K562 (cell line): ENCODE data around the gene EFNA5. TPM values are rescaled to one million over a fixed set of nuclear protein-coding genes. Genes with fewer than 3 reads are reported as not detected.

Experiments used
- ATAC-seq: fragments of 200-7000 bp; cut with Tn5 transposase; 3 replicates; pipeline ENCODE4 v1.9.1; 2020; ENCODE audit warnings: moderate library complexity
- BruUV-seq: library from RNA; stranded (reverse); fragments of 400-500 nt; replicated peaks from 2 replicates; lab custom pipeline; 2021; lab: Mats Ljungman, UMichigan
- CTCF ChIA-PET: fragments of 300-600 bp; formaldehyde crosslinking; extraction: SDS; loops from one replicate; lab custom pipeline; 2021; ENCODE audit warnings: low intra/inter-chr PET ratio; lab: Yijun Ruan, JAX
- POLR2A ChIA-PET: fragments of 300-600, 350-650 bp; sonication (Branson Sonifier 250); formaldehyde crosslinking; extraction: SDS; loops from one replicate; lab custom pipeline; 2021; ENCODE audit warnings: antibody characterized with exemption, inconsistent platforms; lab: Yijun Ruan, JAX
- DNase-seq, 4 experiments: peaks; one replicate each; pipeline versions ENCODE4 v3.0.0 to v3.0.0-alpha.2; 2011 to 2018; ENCODE audit warnings: low spot score in 3 of 4, mixed read lengths in 3 of 4; ENCODE audit errors: extremely low read depth in 1 of 4
- FAIRE-seq: peaks from 2 replicates; lab custom pipeline; 2011; peaks lifted over from hg19 to GRCh38; lab: Jason Lieb, UNC
- H2AFZ ChIP-seq: 2 replicates; pipeline ENCODE4 v1.6.0; 2011; ENCODE audit warnings: low read depth, low read length, control low read depth, inconsistent platforms
- H3K27ac ChIP-seq: fragments of 200-600 bp; 3 replicates; pipeline ENCODE4 v1.8.0; 2011; ENCODE audit warnings: low read depth, mild to moderate bottlenecking, control low read depth, inconsistent platforms, low read length, moderate library complexity, mixed read lengths; ENCODE audit errors: extremely low read depth
- H3K27me3 ChIP-seq, 2 experiments: fragments of 300-600 bp in 1 of 2; 2 replicates in 1 of 2; 3 replicates in 1 of 2; pipeline versions ENCODE4 v1.6.0 to v1.8.0; 2011; ENCODE audit warnings: inconsistent platforms in 2 of 2, low read length in 2 of 2, mild to moderate bottlenecking in 1 of 2, mixed read lengths in 1 of 2, moderate library complexity in 1 of 2; ENCODE audit not compliant: control insufficient read depth in 2 of 2, insufficient read depth in 2 of 2
- H3K36me3 ChIP-seq: fragments of 300-600 bp; 3 replicates; pipeline ENCODE4 v1.8.0; 2011; ENCODE audit warnings: mild to moderate bottlenecking, low read length, inconsistent platforms; ENCODE audit not compliant: control insufficient read depth, insufficient read depth
- H3K4me1 ChIP-seq, 2 experiments: fragments of 200-600 bp in 1 of 2; replicated peaks in 1 of 2; 2 replicates in 1 of 2; 3 replicates in 1 of 2; pipeline versions ENCODE4 v1.5.1 to v1.8.0; 2011; ENCODE audit warnings: inconsistent platforms in 2 of 2, low read length in 2 of 2, mild to moderate bottlenecking in 1 of 2, mixed read lengths in 1 of 2, moderate library complexity in 1 of 2; ENCODE audit not compliant: control insufficient read depth in 2 of 2, insufficient read depth in 2 of 2
- H3K4me2 ChIP-seq: 2 replicates; pipeline ENCODE4 v1.6.1; 2011; ENCODE audit warnings: low read length, control low read depth, inconsistent platforms, mixed read lengths; ENCODE audit not compliant: insufficient read depth
- H3K4me3 ChIP-seq: fragments of 200-600 bp; sonication (generic), shearing (Covaris generic); 2 replicates; pipeline ENCODE4 v1.5.1; 2016; ENCODE audit warnings: control low read depth, inconsistent platforms
- H3K79me2 ChIP-seq: fragments of 200-600 bp; 3 replicates; pipeline ENCODE4 v1.8.0; 2011; ENCODE audit warnings: low read length, inconsistent platforms; ENCODE audit not compliant: control insufficient read depth, insufficient read depth
- H3K9ac ChIP-seq, 2 experiments: 2 replicates each; pipeline versions ENCODE4 v1.6.0 to v1.6.1; 2011; ENCODE audit warnings: low read depth in 2 of 2, low read length in 2 of 2, control low read depth in 1 of 2, inconsistent platforms in 1 of 2, mild to moderate bottlenecking in 1 of 2, mixed read lengths in 1 of 2; ENCODE audit not compliant: insufficient read depth in 1 of 2
- H3K9me1 ChIP-seq: one replicate; pipeline ENCODE4 v1.6.0; 2011; ENCODE audit warnings: inconsistent platforms, mild to moderate bottlenecking, low read length, moderate library complexity; ENCODE audit not compliant: control insufficient read depth, insufficient read depth
- H3K9me3 ChIP-seq: replicated peaks from 2 replicates; pipeline ENCODE4 v1.5.1; 2011; ENCODE audit warnings: low read depth, low read length, inconsistent platforms; ENCODE audit not compliant: control insufficient read depth, insufficient read depth
- H4K20me1 ChIP-seq: replicated peaks from 2 replicates; pipeline ENCODE4 v1.6.1; 2011; ENCODE audit warnings: low read length, inconsistent platforms, mixed read lengths; ENCODE audit not compliant: control insufficient read depth, insufficient read depth
- AFF1 ChIP-seq, 2 experiments: fragments of 450-650 bp; IDR thresholded peaks; 2 replicates each; pipeline ENCODE4 v1.6.1; 2018; ENCODE audit warnings: mild to moderate bottlenecking in 2 of 2, low read depth in 1 of 2; ENCODE audit not compliant: partially characterized antibody in 2 of 2
- ARHGAP35 ChIP-seq: fragments of 450-650 bp; IDR thresholded peaks from 2 replicates; pipeline ENCODE4 v1.6.1; 2018; ENCODE audit not compliant: partially characterized antibody
- CBX3 ChIP-seq, 2 experiments: IDR thresholded peaks; 1 replicate in 1 of 2; 2 replicates in 1 of 2; pipeline ENCODE4 v1.6.1; 2012; ENCODE audit warnings: inconsistent platforms in 2 of 2, low read length in 2 of 2, borderline replicate concordance in 1 of 2, control low read depth in 1 of 2
- CREM ChIP-seq: IDR thresholded peaks from 2 replicates; pipeline ENCODE4 v1.6.1; 2014; ENCODE audit warnings: antibody characterized with exemption, low read depth
- FUS ChIP-seq: fragments of 200-400 bp; formaldehyde crosslinking; optimal IDR thresholded peaks from 2 replicates; pipeline ENCODE3; 2017; ENCODE audit warnings: low read depth, low read length
- JUND ChIP-seq, 2 experiments: IDR thresholded peaks; 2 replicates in 1 of 2; 3 replicates in 1 of 2; pipeline ENCODE4 v1.6.1; 2011; ENCODE audit warnings: borderline replicate concordance in 2 of 2, low read depth in 2 of 2, low read length in 2 of 2, improper control_type of control experiment in 1 of 2, missing biosample characterization in 1 of 2, missing genetic modification characterization in 1 of 2, missing genetic modification reagents in 1 of 2
- MCM3 ChIP-seq: fragments of 450-650 bp; IDR thresholded peaks from 2 replicates; pipeline ENCODE4 v1.6.1; 2016
- NR1H2 ChIP-seq: sonication (generic); formaldehyde crosslinking; IDR thresholded peaks from 2 replicates; pipeline ENCODE4 v1.4.0; 2020; ENCODE audit warnings: mild to moderate bottlenecking, missing genetic modification reagents
- PRMT5 ChIP-seq: sonication (generic); formaldehyde crosslinking; IDR thresholded peaks from 2 replicates; pipeline ENCODE4 v1.5.0; 2020; ENCODE audit warnings: missing genetic modification reagents
- RB1 ChIP-seq: fragments of 450-650 bp; IDR thresholded peaks from 2 replicates; pipeline ENCODE4 v1.6.1; 2017; ENCODE audit warnings: low read depth, mild to moderate bottlenecking
- TOE1 ChIP-seq, 2 experiments: fragments of 450-650 bp in 1 of 2; sonication (generic) in 1 of 2; formaldehyde crosslinking in 1 of 2; IDR thresholded peaks; 2 replicates each; pipeline versions ENCODE4 v1.7.1 to v1.8.0; 2016 to 2022; ENCODE audit warnings: borderline replicate concordance in 2 of 2, mild to moderate bottlenecking in 2 of 2, antibody characterized with exemption in 1 of 2, inconsistent platforms in 1 of 2, low read depth in 1 of 2, missing genetic modification reagents in 1 of 2, moderate library complexity in 1 of 2
- ZNF134 ChIP-seq: fragments of 250-450 bp; sonication (Bioruptor Pico); conservative IDR thresholded peaks from 2 replicates; pipeline ENCODE4 v1.4.0; 2020
- ZNF282 ChIP-seq: sonication (generic); formaldehyde crosslinking; IDR thresholded peaks from 2 replicates; pipeline ENCODE4 v1.8.1; 2023; ENCODE audit warnings: missing genetic modification reagents
- ZNF347 ChIP-seq: fragments of 450-650 bp; formaldehyde crosslinking; IDR thresholded peaks from 2 replicates; pipeline ENCODE4 v1.4.0; 2020; ENCODE audit warnings: low read depth, mild to moderate bottlenecking, moderate library complexity
- ZNF354B ChIP-seq: fragments of 250-450 bp; sonication (Bioruptor Pico); IDR thresholded peaks from 2 replicates; pipeline ENCODE4 v1.4.0; 2020
- ZNF699 ChIP-seq: fragments of 250-450 bp; sonication (Bioruptor Pico); IDR thresholded peaks from 2 replicates; pipeline ENCODE4 v1.8.0; 2021; ENCODE audit warnings: mild to moderate bottlenecking, moderate library complexity; ENCODE audit not compliant: insufficient replicate concordance
- ZNF79 ChIP-seq: fragments of 250-450 bp; sonication (Bioruptor Pico); IDR thresholded peaks from 2 replicates; pipeline ENCODE4 v1.4.0; 2020; ENCODE audit warnings: low read depth, mild to moderate bottlenecking, moderate library complexity
- WGBS: fragments of 100-300 bp; shearing (Covaris generic); methylation state at CpG from one replicate; pipeline ENCODE4 v1.1.6; 2016; ENCODE audit warnings: low coverage, mixed read lengths; ENCODE audit not compliant: insufficient coverage; ENCODE audit errors: missing lambda C conversion rate; 5-methylcytosine and 5-hydroxymethylcytosine counted together
- in situ Hi-C: fragments of 300-500 bp; cut with MboI; formaldehyde crosslinking; loops from 4 replicates; pipeline ENCODE4 v1.15.0; 2018; ENCODE audit warnings: inconsistent platforms, mixed read lengths
- intact Hi-C: fragments of 100-400 bp; cut with micrococcal nuclease; formaldehyde crosslinking; loops from 2 replicates; pipeline ENCODE4 v1.14.2; 2022
- polyA plus RNA-seq, 8 experiments: library from polyadenylated mRNA; depleted of rRNA in 4 of 8; stranded (reverse) in 5 of 8; unstranded in 3 of 8; fragments of >200 nt; fragmentation: Nextera tagmentation in 2 of 8; fragmentation: Illumina TruSeq in 1 of 8; extraction: Ambion mirVana in 2 of 8; extraction: Trizol in 1 of 8; gene quantifications; 2 replicates each; pipeline versions ENCODE4 v1.2.1 to v1.2.3, GENCODE V29; 2011 to 2014; ENCODE audit warnings: inconsistent platforms in 1 of 8, missing spikeins in 1 of 8
- total RNA-seq, 7 experiments: library from RNA; depleted of rRNA in 6 of 7; stranded (reverse); fragments of >200 nt in 6 of 7; fragmentation: Illumina TruSeq in 2 of 7; extraction: Trizol in 2 of 7; gene quantifications; 2 replicates each; pipeline versions ENCODE4 v1.2.1 to v1.2.3, GENCODE V29; 2011 to 2021; ENCODE audit warnings: low replicate concordance in 1 of 7
- TF ChIP-seq, protein P1 (sequence below): conservative IDR thresholded peaks from 2 replicates; pipeline ENCODE4 v1.6.1; 2011; ENCODE audit warnings: low read depth, mild to moderate bottlenecking, low read length; ENCODE audit not compliant: control insufficient read depth

EFNA5 gene
- total and polyA plus RNA-seq, 9 of the 15 experiments (the other 6 are each of a cell fraction or from before 2014, with no cell fraction given): 0.20 TPM; not detected in 8

DNA sequence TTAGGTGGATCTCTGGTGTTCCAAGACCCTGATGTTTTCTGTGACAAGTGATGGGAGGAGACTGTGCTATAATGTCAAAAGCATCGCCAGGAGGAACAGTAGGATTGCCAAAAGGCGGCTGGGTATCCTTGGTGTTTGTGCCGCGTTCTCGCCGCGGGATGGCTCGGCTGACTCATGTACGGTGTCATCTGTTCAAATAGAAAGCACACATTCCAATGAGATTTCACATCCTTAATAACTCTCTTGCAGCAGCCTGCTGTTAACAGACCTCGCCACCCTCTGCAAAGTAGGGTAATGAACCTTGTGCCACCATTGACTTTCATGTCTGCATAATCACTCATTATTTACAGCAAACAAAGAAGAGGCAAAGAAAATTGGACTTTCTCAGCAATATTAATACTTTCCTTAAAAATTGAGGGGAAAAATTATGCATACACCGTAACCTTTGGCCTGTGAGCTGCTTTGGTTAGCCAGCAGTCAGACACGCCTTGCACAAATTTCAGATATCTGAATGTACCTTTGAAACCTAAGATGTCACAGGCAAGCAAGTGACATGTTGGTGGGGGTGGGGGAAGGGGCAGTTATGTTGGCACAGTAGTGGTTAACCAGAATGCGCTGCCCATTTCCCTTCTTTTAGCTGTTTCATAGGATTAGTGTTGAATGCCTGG is 289.4 kb downstream of the EFNA5 start:
- no peaks in the 10 kb centered on the region for H3K4me1 ChIP-seq
- no peaks in the 10 kb centered on the region for H3K27me3 ChIP-seq
- H3K9me3 ChIP-seq: no peaks in the 10 kb centered on the region; the same call in 1 of the 2 replicates
- in situ Hi-C loops: no loop called here
- ChIA-PET POLR2A (no interaction called here), CTCF (no interaction called here)
- no peak overlapping the region for H2AFZ ChIP-seq
- no peak overlapping the region for H3K9ac ChIP-seq
- H3K36me3 ChIP-seq: no peaks in the 10 kb centered on the region
- FAIRE-seq (no peak), DNase-seq (no peak), ATAC-seq (no peak)
- no peak overlapping the region for H3K27ac ChIP-seq
- H4K20me1 ChIP-seq: no peaks in the 10 kb centered on the region
- intact Hi-C loops: no loop called here
- H3K4me3 ChIP-seq: no peak overlapping the region
- H3K4me2 ChIP-seq: no peak overlapping the region
- no peaks in the 10 kb centered on the region for H3K79me2 ChIP-seq
- H3K9me1 ChIP-seq: no peaks in the 10 kb centered on the region
- 1% methylated on average over 13 of the region's 13 CpGs for WGBS
- no TSS peak for BruUV-seq
- no peak for TF ChIP-seq CBX3 (IDR thresholded peaks at IDR 0.05; ENCODE audit: borderline replicate concordance in 1 of 2, low read length in 2 of 2)
- no peak for TF ChIP-seq MCM3
- no peak for TF ChIP-seq ZNF134 (CRISPR knock-in tag)
- TF ChIP-seq FUS: no peak
- TF ChIP-seq TOE1 (IDR thresholded peaks at IDR 0.05; ENCODE audit: borderline replicate concordance): no peak
- no peak for TF ChIP-seq TOE1 (CRISPR knock-in tag; IDR thresholded peaks at IDR 0.05; ENCODE audit: borderline replicate concordance, low read depth)
- no peak for TF ChIP-seq RB1
- no peak for TF ChIP-seq CREM
- no peak for TF ChIP-seq PRMT5 (CRISPR knock-in tag)
- TF ChIP-seq, protein P1, sequence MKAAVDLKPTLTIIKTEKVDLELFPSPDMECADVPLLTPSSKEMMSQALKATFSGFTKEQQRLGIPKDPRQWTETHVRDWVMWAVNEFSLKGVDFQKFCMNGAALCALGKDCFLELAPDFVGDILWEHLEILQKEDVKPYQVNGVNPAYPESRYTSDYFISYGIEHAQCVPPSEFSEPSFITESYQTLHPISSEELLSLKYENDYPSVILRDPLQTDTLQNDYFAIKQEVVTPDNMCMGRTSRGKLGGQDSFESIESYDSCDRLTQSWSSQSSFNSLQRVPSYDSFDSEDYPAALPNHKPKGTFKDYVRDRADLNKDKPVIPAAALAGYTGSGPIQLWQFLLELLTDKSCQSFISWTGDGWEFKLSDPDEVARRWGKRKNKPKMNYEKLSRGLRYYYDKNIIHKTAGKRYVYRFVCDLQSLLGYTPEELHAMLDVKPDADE: no peak
- no peak for TF ChIP-seq ARHGAP35
- no peak for TF ChIP-seq NR1H2 (CRISPR knock-in tag)
- TF ChIP-seq ZNF699 (CRISPR knock-in tag): no peak
- TF ChIP-seq ZNF282 (CRISPR knock-in tag): no peak
- TF ChIP-seq AFF1 (IDR thresholded peaks at IDR 0.05; ENCODE audit: low read depth in 1 of 2, partially characterized antibody in 2 of 2): no peak
- no peak for TF ChIP-seq ZNF354B (CRISPR knock-in tag)
- TF ChIP-seq JUND (IDR thresholded peaks at IDR 0.05; ENCODE audit: borderline replicate concordance, low read depth, low read length): no peak
- no peak for TF ChIP-seq JUND (tag; IDR thresholded peaks at IDR 0.05; ENCODE audit: borderline replicate concordance, low read depth, low read length)
- TF ChIP-seq ZNF347 (CRISPR knock-in tag): no peak
- no peak for TF ChIP-seq ZNF79
